Measurements from ENCODE around the gene FAU.
A peak's percentile ranks its signal among the peaks of the same experiment; 100 is the strongest.

Gene FAU

GRCh38 chr11:65114538-65115171 is 7.3 kb downstream of the FAU start:
- H3K4me3 ChIP-seq (replicated peaks in 1 of 2; ENCODE audit: low read depth in 2 of 2, low read length in 2 of 2), result no peak overlapping the region
- DNase-seq (ENCODE audit: low read depth in 2 of 2), result no peak
- TF ChIP-seq CTCF (IDR thresholded peaks at IDR 0.05; ENCODE audit: low read depth, low read length), result no peak

- no peak overlapping the region for H3K4me3 ChIP-seq (replicated peaks in 1 of 2; ENCODE audit: low read depth in 2 of 2, low read length in 2 of 2)
- no peak for TF ChIP-seq CTCF (IDR thresholded peaks at IDR 0.05; ENCODE audit: low read depth, low read length)
- no peak for DNase-seq (ENCODE audit: low read depth in 2 of 2)
Observed at GRCh38 chr11:65113839-65114238, 8.1 kb downstream of the FAU start.

- DNase-seq (ENCODE audit: low read depth in 2 of 2), result no peak
- TF ChIP-seq CTCF (IDR thresholded peaks at IDR 0.05; ENCODE audit: low read depth, low read length), result no peak
- peak overlapping the region in 1 of 2 donors; percentile 41 for H3K4me3 ChIP-seq (replicated peaks in 1 of 2; ENCODE audit: low read depth in 2 of 2, low read length in 2 of 2)
Observed at GRCh38 chr11:65113361-65113756, 8.6 kb downstream of the FAU start.

GRCh38 chr11:65112546-65113360 is 9.2 kb downstream of the FAU start:
- peak; percentile 43 for TF ChIP-seq CTCF (IDR thresholded peaks at IDR 0.05; ENCODE audit: low read depth, low read length)
- peak; percentile 40 to 50 for DNase-seq (ENCODE audit: low read depth in 2 of 2)
- peak overlapping the region; percentile 49 to 59 for H3K4me3 ChIP-seq (replicated peaks in 1 of 2; ENCODE audit: low read depth in 2 of 2, low read length in 2 of 2)

GRCh38 chr11:65111744-65112545 is 10.0 kb downstream of the FAU start, which contains the start of gene TM7SF2:
Gene TM7SF2 (plus strand): TSS chr11:65111872. CDS start chr11:65112016, 144 bp downstream.
- peak within 1 kb of the TSS; percentile 49 to 59 for H3K4me3 ChIP-seq (replicated peaks in 1 of 2; ENCODE audit: low read depth in 2 of 2, low read length in 2 of 2)
- no peak for TF ChIP-seq CTCF (IDR thresholded peaks at IDR 0.05; ENCODE audit: low read depth, low read length)
- DNase-seq (ENCODE audit: low read depth in 2 of 2), result peak; percentile 92 to 94

- TF ChIP-seq CTCF (IDR thresholded peaks at IDR 0.05; ENCODE audit: low read depth, low read length), result no peak
- no peak overlapping the region for H3K4me3 ChIP-seq (replicated peaks in 1 of 2; ENCODE audit: low read depth in 2 of 2, low read length in 2 of 2)
- DNase-seq (ENCODE audit: low read depth in 2 of 2), result no peak
Observed at GRCh38 chr11:65111159-65111743, 10.7 kb downstream of the FAU start.

All from cardiac fibroblast (primary cell).